AG10803 (cell line): ENCODE measurements around the gene AUP1.

ENCODE experiments used
- DNase-seq: peaks from one replicate; pipeline ENCODE4 v3.0.0; 2010; ENCODE audit warnings: low read depth
- H3K4me3 ChIP-seq: 2 replicates; pipeline ENCODE4 v1.5.1; 2011; ENCODE audit warnings: mild to moderate bottlenecking, low read length, control low read depth
- CTCF ChIP-seq: conservative IDR thresholded peaks from 2 replicates; pipeline ENCODE4 v1.5.1; 2011; ENCODE audit warnings: mild to moderate bottlenecking, low read length, control low read depth, inconsistent platforms

The AUP1 gene

GRCh38 chr2:74527741-74528140 lies 1.8 kb downstream of the AUP1 start:
- no peak for TF ChIP-seq CTCF
- DNase-seq, result no peak
- no peak overlapping the region for H3K4me3 ChIP-seq

- no peak for DNase-seq
- H3K4me3 ChIP-seq, result no peak overlapping the region
- TF ChIP-seq CTCF, result no peak
Observed at GRCh38 chr2:74526649-74527230, 2.8 kb downstream of the AUP1 start.

- no peak for DNase-seq
- TF ChIP-seq CTCF, result no peak
- H3K4me3 ChIP-seq, result no peak within 1 kb of the TSS
Observed at GRCh38 chr2:74525717-74526648, 3.5 kb downstream of the AUP1 start, which contains the start of gene DQX1. Gene DQX1 (minus strand): TSS chr2:74526231. CDS start chr2:74525729, 502 bp downstream.

- DNase-seq, result no peak
- no peak for TF ChIP-seq CTCF
- no peak overlapping the region for H3K4me3 ChIP-seq
Observed at GRCh38 chr2:74524955-74525716, 4.4 kb downstream of the AUP1 start.

- no peak for DNase-seq
- TF ChIP-seq CTCF, result no peak
- H3K4me3 ChIP-seq, result no peak overlapping the region
Observed at GRCh38 chr2:74524005-74524404, 5.5 kb downstream of the AUP1 start.

- TF ChIP-seq CTCF, result no peak
- DNase-seq, result no peak
Observed at GRCh38 chr2:74522516-74522915, 7.0 kb downstream of the AUP1 start.

More at GRCh38 chr2:74522516-74522915, 7.0 kb downstream of the AUP1 start:
- no peak overlapping the region for H3K4me3 ChIP-seq
